Thyroid gland (tissue), 4 donors: ENCODE data around the gene SEZ6L.

Experiments used
- POLR2A ChIP-seq, 2 donors: fragments of 450-650 bp; IDR thresholded peaks; one replicate each; pipeline ENCODE4 v1.6.1; 2017; ENCODE audit warnings: antibody characterized with exemption in 2 of 2, mild to moderate bottlenecking in 2 of 2, moderate library complexity in 1 of 2
- TF ChIP-seq, protein P1 (sequence below), 6 experiments: fragments of 200-600 bp in 3 of 6; fragments of 450-650 bp in 3 of 6; sonication (generic) in 3 of 6; IDR thresholded peaks; one replicate each; pipeline ENCODE4 v1.5.1; 2016 to 2019; ENCODE audit warnings: antibody characterized with exemption in 6 of 6, mild to moderate bottlenecking in 2 of 6, inconsistent platforms in 1 of 6, moderate library complexity in 1 of 6

DNA sequence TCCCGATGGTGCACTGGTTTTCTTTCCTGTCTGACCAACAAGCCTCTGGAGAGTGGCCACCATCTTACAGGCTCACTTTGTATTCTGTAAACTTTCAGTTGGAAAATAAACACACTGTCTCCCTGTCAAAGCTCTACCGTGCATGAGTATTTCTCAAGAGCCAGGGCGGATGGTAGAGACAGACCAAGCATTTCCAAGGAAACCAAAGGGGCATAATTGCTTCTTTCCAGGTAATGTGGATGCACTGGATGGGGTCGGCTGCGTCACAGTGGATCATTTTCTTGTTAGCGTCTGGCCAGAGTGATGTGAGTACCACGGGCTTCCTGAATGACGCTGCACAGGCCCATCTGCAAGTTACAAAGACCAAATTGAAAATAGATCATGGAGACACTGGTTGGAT is 5.1 kb upstream of the SEZ6L start:
- TF ChIP-seq, protein P1, sequence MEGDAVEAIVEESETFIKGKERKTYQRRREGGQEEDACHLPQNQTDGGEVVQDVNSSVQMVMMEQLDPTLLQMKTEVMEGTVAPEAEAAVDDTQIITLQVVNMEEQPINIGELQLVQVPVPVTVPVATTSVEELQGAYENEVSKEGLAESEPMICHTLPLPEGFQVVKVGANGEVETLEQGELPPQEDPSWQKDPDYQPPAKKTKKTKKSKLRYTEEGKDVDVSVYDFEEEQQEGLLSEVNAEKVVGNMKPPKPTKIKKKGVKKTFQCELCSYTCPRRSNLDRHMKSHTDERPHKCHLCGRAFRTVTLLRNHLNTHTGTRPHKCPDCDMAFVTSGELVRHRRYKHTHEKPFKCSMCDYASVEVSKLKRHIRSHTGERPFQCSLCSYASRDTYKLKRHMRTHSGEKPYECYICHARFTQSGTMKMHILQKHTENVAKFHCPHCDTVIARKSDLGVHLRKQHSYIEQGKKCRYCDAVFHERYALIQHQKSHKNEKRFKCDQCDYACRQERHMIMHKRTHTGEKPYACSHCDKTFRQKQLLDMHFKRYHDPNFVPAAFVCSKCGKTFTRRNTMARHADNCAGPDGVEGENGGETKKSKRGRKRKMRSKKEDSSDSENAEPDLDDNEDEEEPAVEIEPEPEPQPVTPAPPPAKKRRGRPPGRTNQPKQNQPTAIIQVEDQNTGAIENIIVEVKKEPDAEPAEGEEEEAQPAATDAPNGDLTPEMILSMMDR (IDR thresholded peaks at IDR 0.05) = no peak
- no peak for TF ChIP-seq POLR2A (IDR thresholded peaks at IDR 0.05)
